Activated CD4-positive, alpha-beta T cell treated with anti-CD3 and anti-CD28 coated beads for 24 hours (primary cell): Measurements from ENCODE around the gene ATP7A.
"Not testable (repeated sequence)": the region's sequence is repeated elsewhere in the genome, so short reads cannot be mapped to it uniquely, and the experiment has no call there.

Experiments
- DNase-seq, 2 donors: peaks; one replicate each; pipeline ENCODE4 v3.0.0-alpha.2; 2020; ENCODE audit warnings: low read depth in 2 of 2

The ATP7A gene

DNA sequence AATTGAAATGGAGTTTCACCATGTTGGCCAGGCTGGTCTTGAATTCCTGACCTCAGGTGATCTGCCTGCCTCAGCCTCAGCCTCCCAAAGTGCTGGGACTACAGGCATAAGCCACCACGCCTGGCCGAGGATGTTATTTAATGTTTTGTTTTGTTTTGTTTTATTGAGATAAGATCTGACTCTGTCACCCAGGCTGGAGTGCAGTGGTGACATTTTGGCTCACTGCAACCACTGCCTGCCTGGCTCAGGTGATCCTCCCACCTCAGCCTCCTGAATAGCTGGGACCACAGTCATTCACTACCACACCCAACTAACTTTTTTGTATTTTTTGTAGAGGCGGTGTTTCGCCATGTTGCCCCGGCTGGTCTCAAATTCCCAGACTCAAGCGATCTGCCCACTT is 34.5 kb downstream of the ATP7A start:
- DNase-seq: not testable (repeated sequence)

DNA sequence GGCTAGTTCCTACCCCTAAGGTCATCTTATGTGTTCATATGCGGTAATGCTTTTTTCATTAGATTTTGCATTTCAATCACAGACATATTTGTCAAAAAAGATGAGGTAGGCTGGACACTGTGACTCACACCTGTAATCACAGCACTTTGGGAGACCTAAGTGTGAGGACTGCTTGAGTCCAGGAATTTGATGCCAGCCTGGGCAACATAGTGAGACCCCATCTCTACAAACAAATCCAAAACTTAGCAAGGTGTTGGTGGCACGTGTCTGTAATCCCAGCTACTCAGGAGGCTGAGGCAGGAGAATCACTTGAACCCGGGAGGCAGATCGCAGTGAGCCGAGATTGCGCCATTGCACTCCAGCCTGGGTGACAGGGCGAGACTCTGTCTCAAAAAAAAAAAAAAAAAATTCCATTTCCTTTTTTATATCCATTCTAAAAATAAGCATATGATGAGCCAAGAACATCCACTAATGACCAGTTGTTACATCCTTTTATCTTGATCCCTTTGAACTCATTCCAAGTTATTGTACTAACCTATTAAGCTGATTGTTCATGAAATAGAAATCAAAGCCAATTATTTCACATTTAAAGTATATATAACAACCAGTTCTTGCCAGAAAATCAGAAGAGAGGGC is 35.5 kb downstream of the ATP7A start:
- DNase-seq: no peak

DNA sequence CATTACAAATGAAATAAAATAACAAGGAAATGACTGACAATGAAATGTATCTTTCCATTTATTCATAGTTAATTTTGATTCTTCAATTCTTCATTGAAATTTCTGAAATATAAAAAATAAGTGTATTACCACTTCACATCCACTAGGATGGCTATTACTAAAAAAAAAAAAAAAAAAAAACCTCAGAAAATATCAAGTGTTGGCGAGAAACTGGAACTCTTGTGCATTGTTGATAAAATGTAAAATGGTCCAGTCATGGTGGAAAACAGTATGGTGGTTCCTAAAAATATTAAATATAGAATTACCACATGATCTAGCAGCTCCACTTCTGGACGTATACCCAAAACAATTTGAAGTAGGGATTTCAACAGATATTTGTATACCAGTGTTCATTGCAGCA is 36.1 kb downstream of the ATP7A start:
- DNase-seq: no peak

DNA sequence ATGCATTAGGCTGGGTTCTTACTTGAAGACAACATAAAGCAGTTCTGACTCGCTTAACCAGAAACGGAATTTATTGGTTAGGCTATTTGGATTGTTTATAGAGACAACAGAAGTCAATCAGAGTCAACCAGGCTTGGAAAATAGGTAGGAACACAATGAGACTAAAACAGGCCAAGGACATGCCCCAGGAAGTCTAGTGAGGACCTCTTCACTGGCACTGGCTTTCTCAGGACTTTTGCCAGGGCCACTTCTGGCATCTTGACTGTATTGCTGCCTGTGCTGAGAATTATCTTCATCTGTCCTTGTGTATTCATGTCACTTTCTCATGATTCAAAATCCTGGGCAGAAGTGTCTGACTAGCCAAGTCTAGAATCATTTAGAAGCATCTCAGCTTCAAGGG is 39.3 kb downstream of the ATP7A start:
- no peak for DNase-seq

DNA sequence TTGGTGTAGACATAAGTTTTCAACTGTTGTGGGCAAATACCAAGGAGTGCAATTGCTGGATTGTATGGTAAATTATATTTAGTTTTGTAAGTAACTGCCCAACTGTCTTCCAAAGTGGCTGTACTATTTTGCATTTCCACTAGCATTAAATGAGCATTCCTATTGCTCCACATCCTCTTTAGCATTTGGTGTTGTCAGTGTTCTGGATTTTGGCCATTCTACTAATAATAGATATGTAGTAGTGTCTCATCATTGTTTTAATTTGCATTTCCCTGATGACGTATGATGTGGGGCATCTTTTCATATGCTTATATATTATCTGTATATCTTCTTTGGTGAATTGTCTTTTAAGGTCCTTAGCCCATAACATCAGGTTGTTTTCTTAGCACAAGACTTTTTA is 41.7 kb downstream of the ATP7A start:
- no peak for DNase-seq

- no peak for DNase-seq
Observed at GRCh38 chrX:77953302-77953701, 42.8 kb downstream of the ATP7A start.

DNA sequence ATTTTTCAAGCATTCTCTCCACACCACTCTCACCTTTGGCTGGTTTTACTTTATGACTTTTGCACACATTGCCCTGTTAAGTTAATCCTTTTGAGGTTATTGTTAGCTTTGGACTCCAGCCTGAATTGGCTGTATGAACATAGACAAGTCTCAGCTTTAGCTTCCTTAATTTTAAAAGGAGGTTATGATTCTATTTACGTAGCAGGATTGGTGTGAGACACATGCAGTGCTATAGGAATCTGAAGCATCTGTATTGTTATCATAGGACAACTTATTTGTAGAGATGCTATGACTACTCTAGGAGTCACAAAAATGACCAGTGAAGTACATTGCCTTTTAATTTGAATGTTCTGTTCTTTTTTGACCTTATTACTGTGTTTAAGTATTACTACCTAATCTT is 43.2 kb downstream of the ATP7A start:
- no peak for DNase-seq

DNA sequence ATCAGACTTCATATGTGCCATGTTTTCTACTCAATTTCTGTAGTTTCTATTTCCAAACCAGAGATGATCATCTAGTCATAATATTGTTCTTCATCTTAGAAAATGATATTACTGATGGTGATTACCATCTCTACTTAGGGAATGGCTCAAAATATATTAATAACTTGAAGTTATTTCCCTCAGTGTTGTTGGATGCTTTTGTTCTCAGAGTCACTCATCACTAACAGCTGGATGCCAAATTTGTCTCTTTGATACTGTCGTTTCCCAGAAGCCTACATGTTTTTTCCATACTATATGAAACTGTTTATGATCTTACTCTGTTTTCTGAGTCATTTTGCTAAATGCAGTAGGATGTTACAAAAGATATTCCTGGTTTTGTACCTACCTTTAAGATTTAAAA is 50.1 kb downstream of the ATP7A start:
- no peak for DNase-seq

DNA sequence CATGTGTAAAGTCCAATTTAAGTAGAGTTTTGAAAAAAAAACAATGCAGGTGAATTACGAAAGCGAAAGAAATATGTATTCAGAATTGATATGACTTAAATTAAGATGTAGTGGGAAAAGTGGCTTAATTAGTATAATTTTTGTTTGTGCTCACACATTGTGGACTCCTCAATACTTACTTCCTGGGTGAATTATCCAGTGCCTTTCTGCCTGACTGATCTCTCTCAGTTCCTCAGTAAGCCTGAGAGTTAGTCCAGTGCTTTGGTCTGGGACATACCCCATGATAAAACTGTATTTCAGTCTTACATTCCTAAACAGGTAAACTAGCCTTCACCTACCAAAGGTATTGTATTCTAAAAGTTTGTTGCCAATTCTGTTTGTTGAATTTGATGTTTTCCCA is 50.6 kb downstream of the ATP7A start:
- DNase-seq: no peak

DNA sequence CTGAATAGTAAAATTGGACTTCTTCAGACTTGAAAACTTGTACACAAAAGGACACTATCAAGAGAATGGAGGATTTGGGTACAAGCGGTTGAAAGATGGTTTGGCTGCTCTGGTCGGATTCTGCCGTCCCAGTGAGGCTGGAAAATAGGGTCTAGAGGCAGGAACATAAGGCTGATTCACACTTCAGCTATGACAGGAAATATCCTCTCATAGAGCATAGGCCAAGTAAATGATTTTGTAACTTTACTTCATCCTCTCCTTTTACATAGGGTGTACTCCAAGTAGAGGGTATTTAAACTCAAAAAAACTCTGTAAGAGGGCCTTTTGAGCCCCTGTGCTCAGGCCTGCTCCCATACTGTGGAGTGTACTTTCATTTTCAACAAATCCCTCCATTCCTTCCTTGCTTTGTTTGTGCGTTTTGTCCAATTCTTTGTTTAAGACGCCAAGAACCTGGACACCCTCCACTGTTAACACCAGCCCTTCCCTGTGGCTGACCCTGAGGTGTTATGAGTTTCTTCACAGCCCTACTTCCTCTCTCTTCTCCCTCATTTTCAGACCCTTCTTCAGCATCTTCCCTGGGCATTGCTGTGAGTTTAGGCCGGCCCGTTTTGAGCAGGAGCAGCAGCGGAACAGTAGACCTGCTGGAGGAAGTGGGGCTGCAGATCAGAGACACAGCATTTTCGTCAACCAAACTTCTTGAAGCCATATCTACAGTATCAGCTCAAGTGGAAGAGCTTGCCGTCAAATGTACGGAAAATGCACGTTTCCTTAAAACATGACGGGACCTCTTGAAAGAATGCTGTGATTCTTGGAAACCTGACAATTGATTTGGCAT is 51.8 kb downstream of the ATP7A start:
- DNase-seq: peak in 1 of 2 donors; percentile 0

DNA sequence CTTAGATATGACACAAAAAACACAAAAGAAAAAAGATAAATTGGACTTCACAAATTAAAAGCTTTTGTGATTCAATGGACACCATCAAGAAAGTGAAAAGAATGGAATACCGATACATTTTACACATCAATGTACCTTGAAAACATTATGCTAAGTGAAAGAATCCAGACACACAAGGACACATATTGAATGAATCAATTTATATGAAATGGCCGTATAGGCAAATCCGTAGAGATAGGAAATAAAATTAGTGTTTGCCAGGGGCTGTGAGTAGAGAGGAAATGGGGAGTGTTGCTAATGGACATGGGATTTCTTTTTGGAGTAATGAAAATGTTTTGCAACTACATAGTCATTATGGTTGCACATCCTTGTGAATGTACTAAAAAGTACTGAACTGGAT is 55.9 kb downstream of the ATP7A start:
- no peak for DNase-seq

DNA sequence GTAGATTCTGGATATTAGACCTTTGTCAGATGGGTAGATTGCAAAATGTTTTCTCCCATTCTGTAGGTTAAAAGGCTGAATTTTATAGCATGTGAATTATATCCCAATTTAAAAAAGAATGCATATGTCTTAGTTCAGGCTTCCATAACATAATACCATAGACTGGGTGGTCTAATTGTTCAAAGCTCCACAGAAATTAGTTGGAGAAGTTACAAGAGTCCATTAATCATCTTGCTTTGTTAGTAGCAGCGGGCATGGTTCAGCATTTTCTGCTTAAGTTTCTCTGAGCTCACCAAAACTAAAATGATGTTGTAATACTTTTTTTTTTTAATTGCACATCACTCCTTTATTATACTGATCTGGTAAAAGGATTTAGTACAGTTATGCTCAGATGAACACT is 57.1 kb downstream of the ATP7A start:
- no peak for DNase-seq

- DNase-seq: no peak
Observed at GRCh38 chrX:77969538-77969937, 59.0 kb downstream of the ATP7A start, which contains the start of gene PGAM4. Gene PGAM4 (minus strand): TSS chrX:77969638. CDS start chrX:77969638, 0 bp downstream.

- no peak for DNase-seq
Observed at GRCh38 chrX:77975755-77976154, 65.3 kb downstream of the ATP7A start.

DNA sequence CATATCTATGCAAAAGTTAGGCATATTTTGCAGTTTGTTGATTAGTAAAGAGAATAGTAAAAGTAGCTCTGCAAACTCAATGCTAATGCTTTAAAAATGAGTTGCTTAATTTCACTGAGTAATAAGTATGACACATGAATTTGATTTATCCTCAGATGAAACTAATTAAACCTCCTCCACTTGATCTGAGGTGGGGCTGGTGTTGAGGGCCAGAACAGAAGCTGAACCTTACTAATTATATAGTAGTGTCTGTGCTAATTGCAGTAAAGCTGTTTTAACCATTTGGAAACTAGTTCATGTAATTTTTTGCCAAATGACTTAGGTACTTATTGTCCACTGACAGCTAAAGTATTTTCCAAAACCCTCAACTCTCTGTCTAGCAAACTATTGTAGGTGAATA is 66.6 kb downstream of the ATP7A start:
- no peak for DNase-seq

DNA sequence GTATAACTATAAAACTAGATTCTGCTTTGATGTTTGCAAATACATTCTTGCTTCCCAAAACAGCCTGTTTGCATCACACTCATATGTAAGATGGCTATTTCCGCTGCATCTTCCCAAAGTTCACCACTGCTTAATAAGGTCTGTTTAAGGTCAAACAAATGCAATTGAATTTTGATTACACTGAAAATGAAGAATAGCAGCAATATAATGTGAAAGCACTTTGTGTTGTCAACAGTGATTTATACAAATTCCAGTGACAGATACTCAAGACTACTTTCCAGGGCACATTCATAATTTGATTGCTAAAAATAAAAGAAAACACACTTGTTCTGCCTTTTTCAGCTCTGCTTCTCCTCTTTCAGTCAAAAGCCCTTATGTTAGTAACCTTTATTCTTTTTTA is 67.0 kb downstream of the ATP7A start:
- no peak for DNase-seq

- no peak for DNase-seq
Observed at GRCh38 chrX:77979870-77980269, 69.4 kb downstream of the ATP7A start.

- no peak for DNase-seq
Observed at GRCh38 chrX:78011846-78012245, 101.4 kb downstream of the ATP7A start.

DNA sequence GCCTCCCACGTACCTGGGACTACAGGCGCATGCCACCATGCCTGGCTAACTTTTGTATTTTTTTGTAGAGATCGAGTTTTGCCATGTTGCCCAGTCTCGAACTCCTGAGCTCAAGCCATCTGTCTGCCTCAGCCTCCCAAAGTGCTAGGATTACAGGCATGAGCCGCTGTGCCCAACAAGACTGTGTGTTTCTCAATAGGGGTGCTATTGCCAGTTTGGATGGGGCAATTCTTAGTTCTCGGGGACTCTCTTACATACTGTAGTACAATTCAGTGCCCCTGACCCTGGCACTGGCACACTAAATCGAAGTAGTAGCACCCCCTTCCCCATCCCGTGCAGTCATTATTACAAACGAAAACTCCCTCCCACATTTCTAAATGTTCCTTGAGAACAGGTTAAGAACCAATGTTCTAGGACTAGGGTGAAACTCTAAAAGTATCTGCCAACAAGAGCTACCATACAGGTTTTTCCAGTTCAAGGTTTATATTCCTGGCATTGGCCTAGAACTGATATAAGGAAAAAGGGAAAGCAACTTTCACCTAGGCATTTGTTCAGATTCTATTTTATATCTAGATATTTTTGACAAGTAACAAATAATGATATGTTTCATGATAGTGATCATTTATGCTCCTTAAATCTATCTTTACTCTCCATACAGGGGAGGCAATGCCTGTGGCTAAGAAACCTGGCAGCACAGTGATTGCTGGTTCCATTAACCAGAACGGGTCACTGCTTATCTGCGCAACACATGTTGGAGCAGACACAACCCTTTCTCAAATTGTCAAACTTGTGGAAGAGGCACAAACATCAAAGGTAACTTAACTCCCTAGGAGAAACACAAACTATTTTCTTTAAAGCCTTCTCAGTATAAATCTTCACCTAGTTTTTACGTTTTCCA is 109.3 kb downstream of the ATP7A start:
- no peak for DNase-seq

- peak in 1 of 2 donors; percentile 12 for DNase-seq
Observed at GRCh38 chrX:78024349-78025059, 114.0 kb downstream of the ATP7A start.

GRCh38 chrX:78027798-78028197 is 117.3 kb downstream of the ATP7A start:
- no peak for DNase-seq

- DNase-seq: no peak
Observed at GRCh38 chrX:78029663-78030062, 119.2 kb downstream of the ATP7A start.
